Measurements from ENCODE around the gene CDX2. TPM values are rescaled to one million over a fixed set of nuclear protein-coding genes. Genes with fewer than 3 reads are reported as not detected.
A peak's percentile ranks its signal among the peaks of the same experiment; 100 is the strongest.

The CDX2 gene
- total RNA-seq, 3 donors from 2014 or later, result 0.33 TPM; not detected in 2

DNA sequence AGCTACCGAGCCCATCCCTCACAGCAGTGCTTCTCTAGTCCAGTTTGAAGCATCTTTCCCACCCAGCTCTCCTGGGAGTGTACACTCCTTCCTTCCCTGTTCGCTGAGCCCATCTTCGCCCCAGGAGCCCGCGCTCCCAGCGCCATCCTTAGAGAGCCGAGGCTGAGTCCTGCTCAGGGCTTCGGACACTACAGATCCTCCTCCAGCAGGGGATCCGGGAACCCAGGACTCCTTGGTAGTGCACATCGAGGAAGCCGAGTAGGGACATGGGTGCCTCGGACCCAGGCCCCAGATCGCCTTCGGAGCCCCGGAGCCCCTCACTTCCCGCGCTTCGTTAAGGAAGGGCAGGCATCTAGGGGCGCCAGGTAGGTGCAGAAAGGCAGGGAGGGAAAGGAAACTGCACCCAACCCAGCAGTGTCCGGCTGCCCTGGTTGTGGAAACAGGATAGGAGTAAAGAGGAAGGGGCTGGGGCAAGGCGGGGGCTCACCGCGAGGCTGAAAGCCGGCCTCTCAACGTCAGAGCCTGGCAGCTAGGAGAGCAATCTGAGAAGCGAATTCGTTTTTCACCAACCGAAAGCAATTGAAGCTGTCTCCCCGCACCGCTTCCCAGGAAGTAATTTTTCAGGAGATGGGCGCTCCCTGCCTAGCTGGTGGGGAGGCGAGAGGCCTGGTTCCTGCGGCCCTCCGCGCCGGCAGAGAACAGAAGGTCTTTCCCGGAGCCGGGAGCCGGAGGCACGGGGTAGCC lies 48.3 kb downstream of the CDX2 start:
- no peak for DNase-seq (ENCODE audit: low spot score in 2 of 2)
- intact Hi-C loops (cut with DNase I; ENCODE audit: low total_unique reads), result loop anchor here (5.0 kb wide), 1 partner anchor 799 kb away; no protein-coding TSS in a partner anchor
- TF ChIP-seq POLR2AphosphoS5 (IDR thresholded peaks at IDR 0.05), result no peak
- no peak for TF ChIP-seq POLR2A (IDR thresholded peaks at IDR 0.05)
- TF ChIP-seq, protein P1, sequence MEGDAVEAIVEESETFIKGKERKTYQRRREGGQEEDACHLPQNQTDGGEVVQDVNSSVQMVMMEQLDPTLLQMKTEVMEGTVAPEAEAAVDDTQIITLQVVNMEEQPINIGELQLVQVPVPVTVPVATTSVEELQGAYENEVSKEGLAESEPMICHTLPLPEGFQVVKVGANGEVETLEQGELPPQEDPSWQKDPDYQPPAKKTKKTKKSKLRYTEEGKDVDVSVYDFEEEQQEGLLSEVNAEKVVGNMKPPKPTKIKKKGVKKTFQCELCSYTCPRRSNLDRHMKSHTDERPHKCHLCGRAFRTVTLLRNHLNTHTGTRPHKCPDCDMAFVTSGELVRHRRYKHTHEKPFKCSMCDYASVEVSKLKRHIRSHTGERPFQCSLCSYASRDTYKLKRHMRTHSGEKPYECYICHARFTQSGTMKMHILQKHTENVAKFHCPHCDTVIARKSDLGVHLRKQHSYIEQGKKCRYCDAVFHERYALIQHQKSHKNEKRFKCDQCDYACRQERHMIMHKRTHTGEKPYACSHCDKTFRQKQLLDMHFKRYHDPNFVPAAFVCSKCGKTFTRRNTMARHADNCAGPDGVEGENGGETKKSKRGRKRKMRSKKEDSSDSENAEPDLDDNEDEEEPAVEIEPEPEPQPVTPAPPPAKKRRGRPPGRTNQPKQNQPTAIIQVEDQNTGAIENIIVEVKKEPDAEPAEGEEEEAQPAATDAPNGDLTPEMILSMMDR (IDR thresholded peaks at IDR 0.05), result no peak
- Histone ChIP-seq H3K4me1 (no peaks in the 10 kb centered on the region), H3K36me3 (no peaks in the 10 kb centered on the region), H3K9me3 (no peaks in the 10 kb centered on the region), H3K27ac (no peak overlapping the region), H3K27me3 (peaks cover 6 to 100% of the 10 kb centered on the region in 2 donors), H3K4me3 (peak overlapping the region; percentile 39 to 61 (median 42))

DNA sequence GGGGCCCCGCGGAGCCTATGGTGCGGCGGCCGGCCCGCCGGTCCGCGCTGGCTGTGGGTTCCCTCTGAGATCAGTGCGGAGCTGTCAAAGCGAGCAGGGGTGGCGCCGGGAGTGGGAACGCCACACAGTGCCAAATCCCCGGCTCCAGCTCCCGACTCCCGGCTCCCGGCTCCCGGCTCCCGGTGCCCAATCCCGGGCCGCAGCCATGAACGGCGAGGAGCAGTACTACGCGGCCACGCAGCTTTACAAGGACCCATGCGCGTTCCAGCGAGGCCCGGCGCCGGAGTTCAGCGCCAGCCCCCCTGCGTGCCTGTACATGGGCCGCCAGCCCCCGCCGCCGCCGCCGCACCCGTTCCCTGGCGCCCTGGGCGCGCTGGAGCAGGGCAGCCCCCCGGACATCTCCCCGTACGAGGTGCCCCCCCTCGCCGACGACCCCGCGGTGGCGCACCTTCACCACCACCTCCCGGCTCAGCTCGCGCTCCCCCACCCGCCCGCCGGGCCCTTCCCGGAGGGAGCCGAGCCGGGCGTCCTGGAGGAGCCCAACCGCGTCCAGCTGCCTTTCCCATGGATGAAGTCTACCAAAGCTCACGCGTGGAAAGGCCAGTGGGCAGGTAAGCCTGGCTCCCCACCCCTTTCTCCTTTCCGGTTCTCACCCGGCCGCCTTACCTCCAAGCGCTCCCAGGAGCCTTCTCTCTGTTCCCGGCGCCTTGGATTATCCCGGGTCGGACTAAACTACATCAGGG lies 49.0 kb downstream of the CDX2 start, which contains the start of gene PDX1:
Gene PDX1 (plus strand): TSS at position 67 of the 743 bp plus-strand sequence. CDS start 139 bp downstream, at position 206.
- H3K36me3 ChIP-seq, result no peaks in the 10 kb centered on the region
- no peaks in the 10 kb centered on the region for H3K9me3 ChIP-seq
- H3K27ac ChIP-seq, result no peak within 1 kb of the TSS
- no peak for TF ChIP-seq POLR2AphosphoS5 (IDR thresholded peaks at IDR 0.05)
- TF ChIP-seq POLR2A (IDR thresholded peaks at IDR 0.05), result no peak
- TF ChIP-seq, protein P1 (IDR thresholded peaks at IDR 0.05), result no peak
- intact Hi-C loops (cut with DNase I; ENCODE audit: low total_unique reads), result loop anchor here (5.0 kb wide), 1 partner anchor 798 kb away; no protein-coding TSS in a partner anchor
- peak within 1 kb of the TSS; percentile 39 to 61 (median 42) for H3K4me3 ChIP-seq
- DNase-seq (ENCODE audit: low spot score in 2 of 2), result no peak
- no peaks in the 10 kb centered on the region for H3K4me1 ChIP-seq
- H3K27me3 ChIP-seq, result peaks cover 6 to 100% of the 10 kb centered on the region in 2 donors

- Histone ChIP-seq H3K4me3 (peak overlapping the region; percentile 22 to 61 (median 42)), H3K27ac (no peak overlapping the region), H3K27me3 (peaks cover 6 to 96% of the 10 kb centered on the region in 2 donors), H3K4me1 (no peaks in the 10 kb centered on the region), H3K36me3 (no peaks in the 10 kb centered on the region), H3K9me3 (no peaks in the 10 kb centered on the region)
- no peak for TF ChIP-seq POLR2A (IDR thresholded peaks at IDR 0.05)
- TF ChIP-seq, protein P1 (IDR thresholded peaks at IDR 0.05), result no peak
- no peak for TF ChIP-seq POLR2AphosphoS5 (IDR thresholded peaks at IDR 0.05)
- intact Hi-C loops (cut with DNase I; ENCODE audit: low total_unique reads), result no loop called here
- DNase-seq (ENCODE audit: low spot score in 2 of 2), result no peak
Observed at GRCh38 chr13:27919659-27919933, 49.5 kb downstream of the CDX2 start.

GRCh38 chr13:27918918-27919658 lies 50.0 kb downstream of the CDX2 start:
- intact Hi-C loops (cut with DNase I; ENCODE audit: low total_unique reads), result no loop called here
- H3K4me3 ChIP-seq, result no peak overlapping the region
- peaks cover 6 to 96% of the 10 kb centered on the region in 2 donors for H3K27me3 ChIP-seq
- H3K4me1 ChIP-seq, result no peaks in the 10 kb centered on the region
- DNase-seq (ENCODE audit: low spot score in 2 of 2), result no peak
- H3K9me3 ChIP-seq, result no peaks in the 10 kb centered on the region
- no peaks in the 10 kb centered on the region for H3K36me3 ChIP-seq
- no peak overlapping the region for H3K27ac ChIP-seq
- TF ChIP-seq, protein P1 (IDR thresholded peaks at IDR 0.05), result no peak
- TF ChIP-seq POLR2AphosphoS5 (IDR thresholded peaks at IDR 0.05) (no peak), POLR2A (IDR thresholded peaks at IDR 0.05) (no peak)
